ENCODE data around the gene AGO4. TPM values are rescaled to one million over a fixed set of nuclear protein-coding genes. Genes with fewer than 3 reads are reported as not detected.
"Not testable (repeated sequence)": the region's sequence is repeated elsewhere in the genome, so short reads cannot be mapped to it uniquely, and the experiment has no call there.

AGO4 gene
- total RNA-seq, 2 donors from 2014 or later, result 10.2 to 15.3 TPM

DNA sequence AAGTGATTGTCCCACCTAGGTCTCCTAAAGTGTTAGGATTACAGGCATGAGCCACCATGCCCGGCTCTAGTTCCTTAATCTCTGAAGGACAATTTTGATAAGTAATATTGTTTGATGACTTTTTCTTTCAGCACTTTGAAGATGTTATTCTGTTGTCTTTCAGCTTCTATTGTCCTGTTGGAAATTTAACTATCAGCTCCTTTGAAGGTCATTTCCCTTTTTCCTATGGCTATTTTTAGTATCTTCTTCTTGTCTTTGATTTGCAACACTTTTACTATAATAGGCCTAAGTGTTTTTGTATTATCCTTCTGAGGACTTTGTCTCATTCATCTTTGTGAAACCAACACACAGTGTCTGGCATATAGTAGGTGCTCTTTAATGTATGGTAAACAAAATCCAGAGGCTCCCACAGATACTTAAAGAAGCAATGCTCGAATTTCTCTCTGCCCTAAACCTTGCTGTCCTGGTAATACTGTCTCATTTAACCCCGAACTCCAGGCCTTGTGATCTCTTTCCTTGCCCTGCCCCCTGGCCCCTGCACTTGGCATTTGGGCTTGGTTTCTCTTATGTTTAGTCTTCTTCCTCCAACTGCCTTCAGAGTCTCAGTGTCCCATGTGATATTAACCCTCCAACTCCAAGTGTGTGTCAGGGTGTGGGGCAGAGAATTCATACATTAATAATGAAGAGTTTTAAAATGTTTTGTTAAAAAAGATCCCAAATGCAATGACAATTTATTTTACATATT lies 56.2 kb downstream of the AGO4 start:
- ATAC-seq (no peak), DNase-seq (ENCODE audit: low spot score) (no peak)
- no peaks in the 10 kb centered on the region for H3K9me3 Mint-ChIP-seq
- no peaks in the 10 kb centered on the region for H3K36me3 Mint-ChIP-seq
- H3K27me3 Mint-ChIP-seq, result no peaks in the 10 kb centered on the region
- H3K4me1 Mint-ChIP-seq (ENCODE audit: low read depth in 2 of 2), result peaks cover 0 to 2% of the 10 kb centered on the region in 2 donors
- H3K27ac Mint-ChIP-seq, result no peak overlapping the region
- H3K4me3 Mint-ChIP-seq, result no peak overlapping the region

DNA sequence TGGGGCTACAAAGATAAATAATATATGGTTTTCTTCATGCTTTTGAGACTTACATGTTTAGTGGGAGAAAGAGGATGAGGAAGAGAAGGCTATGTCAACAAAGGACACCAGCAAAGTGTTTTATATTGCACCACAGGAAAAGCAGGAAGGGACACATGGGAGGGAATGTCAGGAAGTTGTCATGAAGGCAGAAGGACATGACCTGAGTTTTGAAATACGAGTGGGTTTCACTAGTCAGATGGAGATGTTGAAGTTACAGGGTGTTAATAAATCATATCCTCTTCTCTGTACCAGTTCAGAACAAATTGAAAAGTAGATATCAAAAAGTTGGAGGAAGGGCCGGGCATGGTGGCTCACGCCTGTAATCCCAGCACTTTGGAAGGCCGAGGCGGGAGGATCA lies 57.0 kb downstream of the AGO4 start:
- no peak for ATAC-seq
- Mint-ChIP-seq H3K27me3 (no peaks in the 10 kb centered on the region), H3K4me3 (no peak overlapping the region), H3K36me3 (no peaks in the 10 kb centered on the region), H3K27ac (no peak overlapping the region), H3K9me3 (no peaks in the 10 kb centered on the region), H3K4me1 (ENCODE audit: low read depth in 2 of 2) (peaks cover 0 to 2% of the 10 kb centered on the region in 2 donors)
- DNase-seq (ENCODE audit: low spot score), result no peak

DNA sequence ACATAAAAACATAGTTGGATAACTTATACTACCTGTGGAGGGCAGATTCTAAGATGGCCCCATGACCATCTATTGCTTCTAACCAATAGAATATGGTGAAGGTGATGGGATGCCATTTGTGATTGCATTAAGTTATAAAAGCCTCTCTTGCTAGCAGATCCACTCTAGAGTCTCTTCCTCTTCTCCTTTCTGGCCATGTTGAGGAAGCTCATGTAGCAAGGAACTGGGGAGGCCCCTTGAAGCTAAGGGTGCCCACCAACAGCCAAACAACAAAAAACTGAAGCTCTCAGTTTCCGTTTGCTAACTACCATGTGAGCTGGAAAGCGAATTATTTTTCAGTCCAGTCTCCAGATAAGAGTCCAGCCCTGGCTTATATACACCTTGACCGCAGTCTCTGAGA lies 59.2 kb downstream of the AGO4 start:
- H3K27me3 Mint-ChIP-seq, result no peaks in the 10 kb centered on the region
- H3K36me3 Mint-ChIP-seq, result no peaks in the 10 kb centered on the region
- DNase-seq (ENCODE audit: low spot score) (no peak), ATAC-seq (no peak)
- H3K9me3 Mint-ChIP-seq, result no peaks in the 10 kb centered on the region
- H3K4me1 Mint-ChIP-seq (ENCODE audit: low read depth in 2 of 2), result peaks cover 0 to 2% of the 10 kb centered on the region in 2 donors
- no peak overlapping the region for H3K27ac Mint-ChIP-seq
- H3K4me3 Mint-ChIP-seq, result no peak overlapping the region

DNA sequence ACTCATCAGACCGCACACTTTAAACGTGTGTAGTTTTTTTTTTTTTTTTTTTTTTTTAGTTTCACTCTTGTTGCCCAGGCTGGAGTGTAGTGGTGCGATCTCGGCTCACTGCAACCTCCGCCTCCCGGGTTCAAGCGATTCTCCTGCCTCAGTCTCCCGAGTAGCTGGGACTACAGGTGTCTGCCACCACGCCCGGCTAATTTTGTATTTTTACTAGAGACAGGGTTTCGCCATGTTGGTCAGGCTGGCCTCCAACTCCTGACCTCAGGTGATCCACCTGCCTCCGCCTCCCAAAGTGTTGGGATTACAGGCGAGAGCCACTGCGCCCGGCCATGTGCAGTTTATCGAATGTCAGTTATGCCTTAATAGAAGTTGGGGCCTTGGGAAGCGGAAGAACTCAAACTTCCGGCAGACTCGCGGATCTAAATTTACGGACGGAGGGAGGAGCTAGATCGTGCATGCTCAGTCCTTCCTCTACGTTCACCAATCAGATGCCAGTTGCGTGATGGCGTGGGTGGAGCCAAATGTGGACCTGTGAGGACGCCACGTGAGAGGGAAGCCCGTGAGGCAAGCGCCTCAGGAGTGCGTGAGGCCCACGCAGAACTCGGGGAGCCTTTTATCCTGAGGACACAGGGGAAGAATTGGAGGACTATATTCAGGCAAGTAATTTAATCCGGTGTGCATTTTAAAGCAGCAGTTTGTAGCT lies 61.6 kb downstream of the AGO4 start:
- not testable (repeated sequence) for H3K4me3 Mint-ChIP-seq; H3K9me3 Mint-ChIP-seq; ATAC-seq; H3K27ac Mint-ChIP-seq; H3K36me3 Mint-ChIP-seq; DNase-seq (ENCODE audit: low spot score); H3K4me1 Mint-ChIP-seq (ENCODE audit: low read depth in 2 of 2); H3K27me3 Mint-ChIP-seq

DNA sequence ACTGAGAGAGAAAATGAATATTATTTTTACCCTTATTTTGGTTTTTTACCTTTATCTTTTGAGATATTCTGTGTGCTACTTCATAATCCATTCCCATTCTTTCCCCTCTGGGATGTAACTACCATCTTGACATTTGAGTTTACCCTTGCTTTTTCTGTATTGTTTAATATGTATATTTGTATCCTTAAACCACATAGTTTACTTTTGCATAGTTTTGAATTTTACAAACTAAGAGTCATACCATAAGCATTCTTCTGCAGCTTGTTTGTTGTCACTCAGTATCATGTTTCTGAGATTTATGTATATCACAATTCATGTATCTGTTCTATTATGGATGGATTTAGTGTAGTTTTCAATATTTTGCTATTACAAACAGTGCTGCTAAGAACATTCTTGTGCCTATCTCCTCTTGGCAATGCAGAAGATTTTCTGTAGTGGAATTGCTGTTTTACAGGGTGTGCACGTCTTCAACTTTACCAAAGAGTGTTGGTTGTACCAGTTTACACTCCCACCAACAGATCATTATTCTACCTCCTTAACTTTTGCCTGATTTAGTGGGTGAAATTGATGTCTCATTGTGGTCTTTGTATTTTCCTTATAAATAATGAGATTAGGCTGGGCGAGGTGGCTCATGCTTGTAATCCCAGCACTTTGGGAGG lies 63.0 kb downstream of the AGO4 start:
- no peak for ATAC-seq
- H3K36me3 Mint-ChIP-seq, result no peaks in the 10 kb centered on the region

DNA sequence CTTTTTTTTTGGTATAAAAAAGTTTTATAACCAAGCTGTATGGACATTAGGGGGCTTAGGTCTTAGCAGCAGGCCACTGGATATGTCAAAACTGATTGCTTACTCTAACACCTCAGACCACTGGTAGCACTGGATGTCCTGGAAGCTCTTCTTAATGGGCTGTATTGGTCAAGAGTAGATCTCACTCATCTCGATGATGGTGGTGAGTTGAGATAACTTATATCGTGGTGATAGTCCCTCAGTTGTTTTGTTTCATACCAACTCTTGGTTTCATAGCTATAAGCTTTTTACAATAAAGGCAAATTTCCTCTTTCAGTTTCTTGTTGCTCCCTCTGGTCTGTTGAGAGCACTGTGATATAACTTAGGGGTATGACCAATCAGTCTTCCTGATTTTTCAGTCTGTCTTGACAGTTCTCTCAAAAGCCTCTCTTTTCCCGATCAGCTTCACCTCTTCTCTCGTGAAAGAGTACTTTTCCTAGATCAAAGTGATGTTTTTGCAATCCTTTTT lies 65.5 kb downstream of the AGO4 start:
- Mint-ChIP-seq H3K4me1 (ENCODE audit: low read depth in 2 of 2) (no peaks in the 10 kb centered on the region), H3K9me3 (no peaks in the 10 kb centered on the region), H3K27me3 (no peaks in the 10 kb centered on the region), H3K36me3 (no peaks in the 10 kb centered on the region), H3K4me3 (no peak overlapping the region), H3K27ac (no peak overlapping the region)
- DNase-seq (ENCODE audit: low spot score), result no peak
- no peak for ATAC-seq

More for the DNA sequence above, 63.0 kb downstream of the AGO4 start:
- no peak for DNase-seq (ENCODE audit: low spot score)
- Mint-ChIP-seq H3K27me3 (no peaks in the 10 kb centered on the region), H3K4me1 (ENCODE audit: low read depth in 2 of 2) (no peaks in the 10 kb centered on the region), H3K9me3 (no peaks in the 10 kb centered on the region), H3K27ac (no peak overlapping the region), H3K4me3 (no peak overlapping the region)

DNA sequence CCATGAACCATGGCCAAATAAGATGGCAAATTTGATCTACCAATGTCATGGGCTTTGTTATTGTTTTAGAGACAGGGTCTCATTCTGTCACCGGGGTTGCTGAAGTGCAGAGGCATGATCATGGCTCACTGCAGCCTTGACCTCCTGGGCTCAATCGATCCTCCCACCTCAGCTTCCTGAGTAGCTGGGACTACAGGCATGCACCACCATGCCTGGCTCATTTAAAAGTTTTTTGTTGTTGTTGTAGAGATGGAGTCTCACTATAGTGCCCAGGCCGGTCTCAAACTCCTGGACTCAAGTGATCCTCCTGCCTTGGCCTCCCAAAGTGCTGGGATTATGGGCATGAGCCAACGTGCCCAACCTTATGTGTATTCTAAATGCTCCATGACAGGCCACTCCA lies 66.3 kb downstream of the AGO4 start:
- H3K27ac Mint-ChIP-seq; H3K9me3 Mint-ChIP-seq; H3K27me3 Mint-ChIP-seq; H3K36me3 Mint-ChIP-seq; H3K4me3 Mint-ChIP-seq; ATAC-seq; H3K4me1 Mint-ChIP-seq (ENCODE audit: low read depth in 2 of 2); DNase-seq (ENCODE audit: low spot score): not testable (repeated sequence)

DNA sequence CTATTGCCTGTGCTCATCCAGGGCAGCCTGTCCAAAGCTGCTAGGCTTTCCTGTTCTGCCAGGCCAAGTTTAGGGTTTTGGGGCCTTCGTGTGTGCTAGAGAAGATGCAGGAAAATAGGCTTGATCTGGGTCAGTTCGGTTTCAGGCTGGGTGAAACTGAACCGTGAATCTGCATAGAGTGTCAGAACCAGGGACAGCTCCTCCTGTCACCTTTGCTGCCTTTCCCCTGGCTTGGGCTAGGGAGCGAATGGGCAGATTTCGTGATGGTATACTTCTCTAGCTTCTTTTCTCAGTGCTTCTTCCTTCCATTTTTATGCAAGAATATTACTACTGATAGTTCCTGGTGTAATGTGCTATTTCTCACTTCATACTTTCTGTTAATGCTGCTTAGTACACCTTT lies 69.2 kb downstream of the AGO4 start:
- H3K36me3 Mint-ChIP-seq, result no peaks in the 10 kb centered on the region
- H3K27me3 Mint-ChIP-seq, result no peaks in the 10 kb centered on the region
- no peaks in the 10 kb centered on the region for H3K9me3 Mint-ChIP-seq
- H3K4me3 Mint-ChIP-seq, result no peak overlapping the region
- no peak overlapping the region for H3K27ac Mint-ChIP-seq
- no peak for ATAC-seq
- peaks cover 3 to 4% of the 10 kb centered on the region in 2 donors for H3K4me1 Mint-ChIP-seq (ENCODE audit: low read depth in 2 of 2)
- no peak for DNase-seq (ENCODE audit: low spot score)

DNA sequence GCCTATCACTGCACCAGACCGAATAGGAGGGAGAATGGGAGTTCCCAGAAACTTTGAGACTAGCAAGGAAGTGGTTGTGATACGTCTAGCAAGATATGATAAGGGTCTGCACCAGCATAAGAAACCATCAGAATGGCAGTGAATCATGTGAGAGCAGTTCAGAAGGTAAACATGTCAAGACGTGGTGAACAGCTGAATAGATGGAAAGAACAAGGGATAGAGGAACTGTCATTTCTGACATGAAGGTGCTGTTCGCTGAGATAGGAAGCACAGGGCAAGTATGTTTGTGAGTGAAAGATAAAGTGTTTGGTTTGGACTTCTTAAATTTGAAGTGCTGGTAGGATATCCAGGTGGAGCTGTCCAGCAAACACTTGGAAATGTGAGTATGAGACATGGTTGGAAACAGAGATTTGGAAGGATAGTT lies 74.0 kb downstream of the AGO4 start:
- H3K4me1 Mint-ChIP-seq (ENCODE audit: low read depth in 2 of 2), result peaks cover 24 to 27% of the 10 kb centered on the region in 2 donors
- H3K27ac Mint-ChIP-seq, result peak overlapping the region in 1 of 2 donors; percentile 0
- no peak for DNase-seq (ENCODE audit: low spot score)
- H3K4me3 Mint-ChIP-seq, result peak overlapping the region; percentile 61
- ATAC-seq, result no peak
- no peaks in the 10 kb centered on the region for H3K9me3 Mint-ChIP-seq
- H3K36me3 Mint-ChIP-seq, result no peaks in the 10 kb centered on the region
- no peaks in the 10 kb centered on the region for H3K27me3 Mint-ChIP-seq

DNA sequence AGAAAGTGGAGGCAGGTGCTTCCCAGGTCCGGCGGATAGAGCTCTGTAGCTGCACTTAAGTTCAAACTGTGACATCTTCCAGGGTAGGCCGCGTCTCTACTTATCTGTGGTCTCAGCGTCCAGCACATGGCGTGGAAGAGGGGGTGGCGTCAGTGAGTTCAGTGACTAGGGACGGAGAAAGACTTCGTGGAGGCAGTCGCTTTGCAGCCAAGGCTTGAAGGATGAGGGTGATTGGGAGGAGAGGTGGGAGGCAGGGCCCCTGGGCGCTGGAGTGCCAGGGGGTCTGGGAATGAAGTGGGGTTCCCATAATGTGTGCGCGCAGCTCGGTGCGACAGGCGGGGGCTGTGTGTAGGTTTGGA lies 74.7 kb downstream of the AGO4 start:
- H3K9me3 Mint-ChIP-seq, result no peaks in the 10 kb centered on the region
- peak overlapping the region; percentile 61 for H3K4me3 Mint-ChIP-seq
- no peaks in the 10 kb centered on the region for H3K27me3 Mint-ChIP-seq
- peak overlapping the region in 1 of 2 donors; percentile 0 for H3K27ac Mint-ChIP-seq
- no peaks in the 10 kb centered on the region for H3K36me3 Mint-ChIP-seq
- peaks cover 27 to 32% of the 10 kb centered on the region in 2 donors for H3K4me1 Mint-ChIP-seq (ENCODE audit: low read depth in 2 of 2)
- DNase-seq (ENCODE audit: low spot score) (no peak), ATAC-seq (no peak)

DNA sequence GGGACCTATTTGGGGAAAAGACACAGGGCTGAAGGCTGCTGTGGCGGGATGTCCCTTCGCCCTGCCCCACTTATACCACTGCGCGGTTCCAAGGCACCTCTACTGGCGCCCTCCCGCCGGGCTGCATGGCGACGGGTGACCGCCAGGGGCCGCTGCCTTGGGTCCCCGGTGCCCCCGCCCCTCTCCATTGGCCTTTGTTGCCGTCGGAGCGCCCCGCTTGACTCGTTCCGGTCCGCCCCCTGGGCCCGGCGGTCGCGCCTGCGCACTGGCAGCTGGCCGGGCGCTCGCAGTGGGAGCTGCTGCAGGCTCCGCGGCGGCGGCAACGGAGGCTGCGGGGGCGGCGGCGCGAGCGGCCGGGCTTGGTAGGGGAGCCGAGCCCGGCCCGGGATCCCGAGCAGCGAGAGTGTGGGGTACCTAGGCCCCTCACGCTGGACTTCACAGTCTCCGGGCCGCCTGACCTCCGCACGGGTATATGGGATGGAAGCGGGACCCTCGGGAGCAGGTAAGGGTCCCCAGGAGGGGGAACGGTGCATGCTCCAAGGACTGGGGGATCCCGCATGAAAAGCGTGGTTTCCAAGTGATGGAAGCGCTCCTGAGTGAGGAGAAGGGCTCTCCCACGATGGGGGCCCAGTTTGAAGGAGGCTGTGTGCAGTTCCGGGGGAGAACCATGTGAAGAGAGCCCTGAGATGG lies 75.3 kb downstream of the AGO4 start, which contains the start of gene AGO1:
AGO1 (plus strand) TSS at position 265 of the 690 bp plus-strand sequence; CDS start at position 478, 213 bp downstream.
- peak within 1 kb of the TSS; percentile 93 for H3K4me3 Mint-ChIP-seq

DNA sequence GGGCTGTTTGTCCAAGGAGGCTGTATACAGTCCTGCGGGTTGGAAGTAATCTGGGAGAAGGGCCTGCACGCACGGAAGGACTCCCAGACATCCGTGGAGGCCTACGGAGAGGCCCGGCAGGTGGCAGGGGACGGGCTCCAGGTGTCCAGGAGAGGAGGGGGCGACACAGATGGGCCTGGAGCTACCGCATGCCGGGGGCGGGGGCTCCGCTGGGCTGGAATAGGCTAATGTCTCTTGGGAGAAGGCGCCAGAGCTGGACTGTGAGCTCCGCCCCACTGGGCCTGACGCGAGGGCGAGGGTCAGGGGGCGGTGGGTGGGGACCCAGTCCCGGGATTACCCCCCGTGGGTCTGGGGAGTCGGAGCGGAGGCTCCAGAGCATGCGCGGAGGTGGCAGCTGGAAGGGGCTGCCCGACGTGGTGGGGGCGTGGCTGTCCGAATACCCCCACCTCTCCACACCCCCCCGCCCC lies 75.9 kb downstream of the AGO4 start:
- Mint-ChIP-seq H3K27me3 (no peaks in the 10 kb centered on the region), H3K4me3 (peak overlapping the region; percentile 93), H3K27ac (peak overlapping the region; percentile 34 to 86), H3K9me3 (no peaks in the 10 kb centered on the region), H3K36me3 (peaks cover 5% of the 10 kb centered on the region), H3K4me1 (ENCODE audit: low read depth in 2 of 2) (peaks cover 31 to 38% of the 10 kb centered on the region in 2 donors)
- DNase-seq (ENCODE audit: low spot score) (peak; percentile 69), ATAC-seq (peak; percentile 2 to 22)

More for the DNA sequence above, 75.3 kb downstream of the AGO4 start, which contains the start of gene AGO1:
- H3K9me3 Mint-ChIP-seq, result no peaks in the 10 kb centered on the region
- peak within 1 kb of the TSS; percentile 34 to 86 for H3K27ac Mint-ChIP-seq
- no peaks in the 10 kb centered on the region for H3K36me3 Mint-ChIP-seq
- H3K4me1 Mint-ChIP-seq (ENCODE audit: low read depth in 2 of 2), result peaks cover 31 to 36% of the 10 kb centered on the region in 2 donors
- peak; percentile 97 for DNase-seq (ENCODE audit: low spot score)
- H3K27me3 Mint-ChIP-seq, result no peaks in the 10 kb centered on the region
- ATAC-seq, result peak; percentile 96 to 97

DNA sequence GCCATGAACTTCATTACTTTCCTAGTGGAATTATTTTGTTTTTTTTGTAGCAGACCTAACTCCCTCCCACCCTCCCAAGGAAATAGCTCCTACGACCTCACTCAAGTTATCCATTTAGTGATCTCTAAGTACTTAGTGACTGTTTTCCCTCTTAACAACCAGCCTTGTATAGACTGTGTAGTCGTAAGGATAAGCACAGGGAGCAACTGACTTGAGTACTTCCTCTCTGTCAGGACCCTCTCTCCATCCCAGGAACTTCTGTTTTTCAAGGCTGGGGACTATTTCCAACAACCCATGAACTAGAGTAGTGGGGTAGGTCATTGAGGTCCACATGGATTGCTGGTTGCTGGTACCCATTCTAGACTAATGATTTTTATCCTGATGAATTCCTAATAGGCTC lies 77.1 kb downstream of the AGO4 start:
- Mint-ChIP-seq H3K4me3 (peak overlapping the region; percentile 93), H3K4me1 (ENCODE audit: low read depth in 2 of 2) (peaks cover 31 to 41% of the 10 kb centered on the region in 2 donors), H3K36me3 (peaks cover 9% of the 10 kb centered on the region), H3K27me3 (no peaks in the 10 kb centered on the region), H3K9me3 (no peaks in the 10 kb centered on the region), H3K27ac (no peak overlapping the region)
- ATAC-seq, result no peak
- no peak for DNase-seq (ENCODE audit: low spot score)
